Breast epithelium (tissue), 4 donors: ENCODE results near the gene NKX2-1. TPM values are rescaled to one million over a fixed set of nuclear protein-coding genes. Genes with fewer than 3 reads are reported as not detected.

Source experiments
- DNase-seq, 2 donors: peaks; one replicate each; pipeline ENCODE4 v3.0.0-alpha.2; 2019; ENCODE audit warnings: low spot score in 2 of 2
- H3K27ac ChIP-seq, 2 donors: fragments of 200-600 bp; sonication (generic) in 1 of 2; one replicate each; pipeline ENCODE4 v1.5.1; 2016 to 2019; ENCODE audit warnings: mild to moderate bottlenecking in 1 of 2
- H3K27me3 ChIP-seq, 2 donors: fragments of 200-600 bp; sonication (generic) in 1 of 2; one replicate each; pipeline versions ENCODE4 v1.5.1 to v1.6.0; 2017 to 2019; ENCODE audit warnings: control low read depth in 1 of 2, mild to moderate bottlenecking in 1 of 2
- H3K36me3 ChIP-seq: fragments of 200-600 bp; one replicate; pipeline ENCODE4 v1.5.1; 2019
- H3K4me1 ChIP-seq, 2 donors: fragments of 200-600 bp; sonication (generic); one replicate each; pipeline ENCODE4 v1.5.1; 2016 to 2019; ENCODE audit warnings: control low read depth in 1 of 2
- H3K4me3 ChIP-seq, 3 donors: fragments of 200-600 bp; sonication (generic); 1 replicate in 2 of 3; 2 replicates in 1 of 3; pipeline ENCODE4 v1.5.1; 2016 to 2019; ENCODE audit warnings: mild to moderate bottlenecking in 3 of 3, moderate library complexity in 2 of 3
- H3K9me3 ChIP-seq, 2 donors: fragments of 200-600 bp; sonication (generic) in 1 of 2; one replicate each; pipeline ENCODE4 v1.5.1; 2016 to 2019; ENCODE audit warnings: control low read depth in 1 of 2
- CTCF ChIP-seq, 3 donors: fragments of 450-650 bp; IDR thresholded peaks; one replicate each; pipeline ENCODE4 v1.5.1; 2016 to 2017; ENCODE audit warnings: antibody characterized with exemption in 3 of 3, mild to moderate bottlenecking in 3 of 3, moderate library complexity in 3 of 3
- POLR2A ChIP-seq: fragments of 450-650 bp; IDR thresholded peaks from one replicate; pipeline ENCODE4 v1.6.1; 2016; ENCODE audit warnings: antibody characterized with exemption, mild to moderate bottlenecking, moderate library complexity
- POLR2AphosphoS5 ChIP-seq, 3 donors: sonication (generic); formaldehyde crosslinking; IDR thresholded peaks; one replicate each; pipeline ENCODE4 v1.6.1; 2017; ENCODE audit warnings: antibody characterized with exemption in 3 of 3
- intact Hi-C: fragments of 100-400 bp; cut with DNase I; formaldehyde crosslinking; loops from one replicate; pipeline ENCODE4 v1.15.1; 2023; ENCODE audit warnings: low total_unique reads
- total RNA-seq, 3 donors: library from RNA; depleted of rRNA; stranded (reverse); fragments of >200 nt; gene quantifications; one replicate each; pipeline ENCODE4 v1.1.0, GENCODE V29; 2016

The NKX2-1 gene
- total RNA-seq, 3 donors from 2014 or later, result not detected

GRCh38 chr14:36505181-36505815 lies 14.7 kb downstream of the NKX2-1 start:
- Histone ChIP-seq H3K4me1 (no peaks in the 10 kb centered on the region), H3K9me3 (no peaks in the 10 kb centered on the region), H3K27me3 (peaks cover 0 to 94% of the 10 kb centered on the region in 2 donors), H3K4me3 (no peak overlapping the region), H3K27ac (no peak overlapping the region), H3K36me3 (no peaks in the 10 kb centered on the region)
- intact Hi-C loops, result no loop called here
- DNase-seq, result no peak
- TF ChIP-seq POLR2A (no peak), CTCF (IDR thresholded peaks at IDR 0.05) (no peak), POLR2AphosphoS5 (IDR thresholded peaks at IDR 0.05) (no peak)

GRCh38 chr14:36504771-36505175 lies 15.3 kb downstream of the NKX2-1 start:
- H3K4me1 ChIP-seq, result no peaks in the 10 kb centered on the region
- TF ChIP-seq POLR2AphosphoS5 (IDR thresholded peaks at IDR 0.05) (no peak), POLR2A (no peak), CTCF (IDR thresholded peaks at IDR 0.05) (no peak)
- H3K36me3 ChIP-seq, result no peaks in the 10 kb centered on the region
- H3K4me3 ChIP-seq, result no peak overlapping the region
- intact Hi-C loops, result no loop called here
- DNase-seq, result no peak
- no peaks in the 10 kb centered on the region for H3K9me3 ChIP-seq
- H3K27me3 ChIP-seq, result peaks cover 0 to 94% of the 10 kb centered on the region in 2 donors
- no peak overlapping the region for H3K27ac ChIP-seq

GRCh38 chr14:36503771-36504741 lies 16.0 kb downstream of the NKX2-1 start:
- Histone ChIP-seq H3K4me3 (peak overlapping the region in 1 of 3 donors; percentile 4), H3K9me3 (no peaks in the 10 kb centered on the region), H3K27ac (no peak overlapping the region), H3K36me3 (no peaks in the 10 kb centered on the region), H3K27me3 (peaks cover 0 to 94% of the 10 kb centered on the region in 2 donors), H3K4me1 (no peaks in the 10 kb centered on the region)
- TF ChIP-seq POLR2AphosphoS5 (IDR thresholded peaks at IDR 0.05) (no peak), CTCF (IDR thresholded peaks at IDR 0.05) (no peak), POLR2A (no peak)
- no peak for DNase-seq
- intact Hi-C loops, result no loop called here

- no peak for DNase-seq
- Histone ChIP-seq H3K4me3 (no peak overlapping the region), H3K36me3 (no peaks in the 10 kb centered on the region), H3K9me3 (no peaks in the 10 kb centered on the region), H3K4me1 (no peaks in the 10 kb centered on the region), H3K27ac (no peak overlapping the region), H3K27me3 (peaks cover 0 to 91% of the 10 kb centered on the region in 2 donors)
- TF ChIP-seq CTCF (IDR thresholded peaks at IDR 0.05) (no peak), POLR2A (no peak), POLR2AphosphoS5 (IDR thresholded peaks at IDR 0.05) (no peak)
- intact Hi-C loops, result no loop called here
These were observed 17.2 kb downstream of the NKX2-1 start for GRCh38 chr14:36502558-36503508.
